ENCODE results near the gene TMEM233.

Gene TMEM233

GRCh38 chr12:119674560-119674959 is 81.0 kb downstream of the TMEM233 start:
- no peaks in the 10 kb centered on the region for H3K9me3 ChIP-seq (ENCODE audit: control insufficient read depth, insufficient read depth, low read length)
- H3F3A ChIP-seq (ENCODE audit: control insufficient read depth, insufficient read depth), result no peaks in the 10 kb centered on the region
- H4K20me1 ChIP-seq (ENCODE audit: control insufficient read depth, insufficient read depth, low read depth, low read length), result 0 out of 2 replicates have a peak, but pooled peaks cover 5% of the 10 kb centered on the region
- TF ChIP-seq EZH2phosphoT487 (IDR thresholded peaks at IDR 0.05; ENCODE audit: borderline replicate concordance, low read length) (no peak), CTCF (IDR thresholded peaks at IDR 0.05; ENCODE audit: low read depth, low read length, poor library complexity, severe bottlenecking) (no peak)
- H3K4me1 ChIP-seq (ENCODE audit: control insufficient read depth, low read length), result peaks cover 16% of the 10 kb centered on the region
- no peaks in the 10 kb centered on the region for H3K27me3 ChIP-seq (ENCODE audit: control insufficient read depth, low read length)
- H3K36me3 ChIP-seq (ENCODE audit: control insufficient read depth, low read length), result peaks cover 99% of the 10 kb centered on the region
- H3K4me2 ChIP-seq (ENCODE audit: low read length), result no peak overlapping the region
- H3K27ac ChIP-seq (ENCODE audit: low read depth, low read length), result no peak overlapping the region
- H3K4me3 ChIP-seq (ENCODE audit: low read length), result no peak overlapping the region
- peaks cover 38% of the 10 kb centered on the region for H3K79me2 ChIP-seq (ENCODE audit: control insufficient read depth, low read length)
- H3K9me2 ChIP-seq (replicated peaks; ENCODE audit: control insufficient read depth, low read length), result no peaks in the 10 kb centered on the region

GRCh38 chr12:119676022-119676421 is 82.4 kb downstream of the TMEM233 start:
- Histone ChIP-seq H3K79me2 (ENCODE audit: control insufficient read depth, low read length) (peaks cover 23% of the 10 kb centered on the region), H3K4me3 (ENCODE audit: low read length) (no peak overlapping the region), H3K27ac (ENCODE audit: low read depth, low read length) (no peak overlapping the region), H3K4me1 (ENCODE audit: control insufficient read depth, low read length) (peaks cover 10% of the 10 kb centered on the region), H3K27me3 (ENCODE audit: control insufficient read depth, low read length) (no peaks in the 10 kb centered on the region), H4K20me1 (ENCODE audit: control insufficient read depth, insufficient read depth, low read depth, low read length) (no peaks in the 10 kb centered on the region), H3K9me3 (ENCODE audit: control insufficient read depth, insufficient read depth, low read length) (no peaks in the 10 kb centered on the region), H3K4me2 (ENCODE audit: low read length) (no peak overlapping the region), H3K9me2 (replicated peaks; ENCODE audit: control insufficient read depth, low read length) (no peaks in the 10 kb centered on the region), H3K36me3 (ENCODE audit: control insufficient read depth, low read length) (peaks cover 99% of the 10 kb centered on the region), H3F3A (ENCODE audit: control insufficient read depth, insufficient read depth) (peaks cover 5% of the 10 kb centered on the region; the same call in 1 of the 2 replicates)
- TF ChIP-seq EZH2phosphoT487 (IDR thresholded peaks at IDR 0.05; ENCODE audit: borderline replicate concordance, low read length), result no peak
- TF ChIP-seq CTCF (IDR thresholded peaks at IDR 0.05; ENCODE audit: low read depth, low read length, poor library complexity, severe bottlenecking), result no peak

GRCh38 chr12:119676573-119676972 is 83.0 kb downstream of the TMEM233 start:
- no peaks in the 10 kb centered on the region for H3K9me3 ChIP-seq (ENCODE audit: control insufficient read depth, insufficient read depth, low read length)
- peaks cover 15% of the 10 kb centered on the region for H3K4me1 ChIP-seq (ENCODE audit: control insufficient read depth, low read length)
- H3K4me2 ChIP-seq (ENCODE audit: low read length), result no peak overlapping the region
- H3F3A ChIP-seq (ENCODE audit: control insufficient read depth, insufficient read depth), result peaks cover 11% of the 10 kb centered on the region
- no peak for TF ChIP-seq EZH2phosphoT487 (IDR thresholded peaks at IDR 0.05; ENCODE audit: borderline replicate concordance, low read length)
- no peak for TF ChIP-seq CTCF (IDR thresholded peaks at IDR 0.05; ENCODE audit: low read depth, low read length, poor library complexity, severe bottlenecking)
- H3K27ac ChIP-seq (ENCODE audit: low read depth, low read length), result no peak overlapping the region
- no peaks in the 10 kb centered on the region for H3K9me2 ChIP-seq (replicated peaks; ENCODE audit: control insufficient read depth, low read length)
- H4K20me1 ChIP-seq (ENCODE audit: control insufficient read depth, insufficient read depth, low read depth, low read length), result no peaks in the 10 kb centered on the region
- H3K79me2 ChIP-seq (ENCODE audit: control insufficient read depth, low read length), result peaks cover 17% of the 10 kb centered on the region
- peaks cover 99% of the 10 kb centered on the region for H3K36me3 ChIP-seq (ENCODE audit: control insufficient read depth, low read length)
- no peak overlapping the region for H3K4me3 ChIP-seq (ENCODE audit: low read length)
- H3K27me3 ChIP-seq (ENCODE audit: control insufficient read depth, low read length), result no peaks in the 10 kb centered on the region

All from DOHH2 (cell line).